GM19035 (cell line): ENCODE measurements around the gene OTOG.

ENCODE experiments used
- ATAC-seq: cut with Tn5 transposase; IDR thresholded peaks from one replicate; pipeline ENCODE4 v1.9.1; 2021; ENCODE audit not compliant: unreplicated experiment

Gene OTOG

DNA sequence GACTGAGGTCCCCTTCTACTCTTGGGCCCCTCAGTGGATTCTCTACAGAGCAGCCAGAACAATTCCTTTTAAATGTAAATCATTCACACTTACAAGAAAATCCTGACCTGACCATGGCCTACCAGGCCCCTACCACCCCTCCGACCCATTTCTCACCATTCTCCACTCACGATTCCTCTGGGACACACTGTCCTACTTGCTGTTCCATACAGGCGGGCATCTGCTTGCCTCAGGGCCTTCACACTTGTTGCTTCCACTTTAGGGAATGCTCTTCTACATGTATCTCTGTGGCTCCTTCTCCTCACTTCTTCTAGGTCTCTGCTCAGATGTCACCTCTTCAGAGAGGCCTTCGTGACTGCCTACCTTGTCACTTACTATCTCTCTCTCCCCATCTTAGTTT lies 6.3 kb upstream of the OTOG start:
- ATAC-seq = no peak

DNA sequence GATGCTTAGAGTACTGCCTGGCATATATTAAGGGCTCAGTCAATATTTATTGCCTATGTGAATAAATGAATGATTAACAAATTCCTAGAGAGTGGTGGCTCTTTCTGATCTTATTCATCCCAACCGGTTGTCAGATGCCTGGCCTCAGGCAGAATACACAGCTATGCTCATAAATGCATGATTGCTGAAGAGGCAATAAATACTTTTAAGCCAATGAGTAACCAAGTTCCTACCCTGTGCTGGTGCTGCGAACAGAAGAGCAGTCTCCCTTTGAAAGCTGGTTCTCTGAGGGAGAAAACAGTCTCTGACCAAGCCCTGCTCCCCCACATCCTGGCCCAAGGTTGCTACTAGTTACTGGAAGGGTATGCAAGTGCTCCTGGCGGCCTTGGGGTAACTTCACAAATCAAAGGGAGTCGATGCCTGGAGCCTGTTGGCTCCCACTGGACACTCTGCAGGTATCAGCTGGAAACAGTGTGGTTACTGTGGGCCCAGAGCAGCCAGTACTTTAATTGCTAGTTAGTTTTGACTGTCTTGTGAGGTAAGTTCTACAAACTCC lies 5.7 kb upstream of the OTOG start:
- no peak for ATAC-seq

DNA sequence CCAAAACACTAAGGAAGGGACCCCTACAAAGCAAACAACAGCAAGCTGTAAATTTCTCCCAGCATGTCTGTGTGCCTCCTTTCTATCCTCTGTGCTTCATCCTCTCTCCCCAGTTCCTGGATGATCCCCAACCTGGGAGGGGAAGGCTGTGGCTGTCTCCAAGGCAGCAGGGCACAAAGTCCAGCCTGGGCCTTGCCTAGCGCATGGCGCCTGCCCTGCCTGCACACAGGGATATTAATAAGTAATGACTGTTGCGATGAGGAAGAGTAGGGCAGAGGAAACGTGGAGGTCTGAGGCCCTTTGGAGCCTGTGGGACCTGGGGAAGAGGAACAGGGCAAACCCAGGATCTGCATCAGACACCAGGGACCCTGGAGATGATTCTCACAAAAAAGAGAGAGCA lies 4.8 kb upstream of the OTOG start:
- no peak for ATAC-seq

GRCh38 chr11:17543041-17543440 lies 4.0 kb upstream of the OTOG start:
- no peak for ATAC-seq

DNA sequence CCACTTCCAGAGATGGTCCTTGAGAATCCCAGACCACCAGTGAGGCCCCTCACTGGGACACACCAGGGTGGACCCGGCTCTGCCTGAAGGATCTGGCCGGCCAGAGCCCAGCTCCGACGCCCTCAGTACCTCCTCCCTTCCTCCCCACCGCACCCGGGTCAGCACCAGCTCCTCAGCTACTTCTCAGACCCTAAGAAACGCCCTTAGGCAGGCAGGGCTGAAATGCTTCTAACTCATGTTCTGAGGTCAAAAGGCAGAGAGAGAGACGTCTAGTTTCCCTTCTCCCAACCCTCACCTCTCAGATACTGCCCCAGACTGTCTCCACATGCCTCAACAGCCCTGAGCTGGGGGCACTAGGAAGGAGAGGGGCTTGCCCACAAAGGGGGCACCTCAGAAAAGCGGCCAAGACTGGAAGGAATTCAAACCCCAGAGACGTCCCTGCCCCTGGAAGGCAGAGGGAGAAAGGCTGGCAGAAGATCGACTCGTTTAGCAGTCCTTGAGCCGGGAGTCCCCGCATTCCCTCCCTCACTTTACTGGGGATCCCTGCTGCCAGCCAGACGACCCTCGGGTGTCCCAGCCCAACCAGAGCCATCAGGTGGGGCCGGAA lies 3.4 kb upstream of the OTOG start:
- ATAC-seq = no peak

GRCh38 chr11:17544181-17544622 lies 2.9 kb upstream of the OTOG start, which contains the start of gene USH1C:
Gene USH1C, minus strand, starts transcription at chr11:17544416. Its CDS starts 109 bp downstream, at chr11:17544307.
- ATAC-seq = no peak

DNA sequence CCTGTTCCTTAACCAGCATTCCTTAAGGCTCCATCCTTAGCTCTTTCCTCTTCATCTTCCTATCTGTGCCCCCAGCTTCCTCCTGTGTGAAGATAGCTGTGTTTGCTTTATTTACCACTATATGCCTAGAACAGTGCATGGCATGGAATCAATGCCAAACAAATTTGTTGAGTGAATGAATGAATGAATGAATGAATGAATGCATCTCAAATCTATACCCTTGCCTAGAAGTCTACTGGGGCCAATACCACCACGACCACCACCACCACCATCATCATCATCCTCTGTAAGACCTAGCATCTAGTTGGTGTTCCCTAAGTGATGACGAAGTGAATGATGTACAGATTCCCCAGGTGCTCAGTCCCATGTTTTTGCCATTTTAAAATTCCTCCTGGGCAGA lies 819 bp upstream of the OTOG start:
- no peak for ATAC-seq

- ATAC-seq = no peak
Measured at GRCh38 chr11:17547932-17548331, 873 bp downstream of the OTOG start.

DNA sequence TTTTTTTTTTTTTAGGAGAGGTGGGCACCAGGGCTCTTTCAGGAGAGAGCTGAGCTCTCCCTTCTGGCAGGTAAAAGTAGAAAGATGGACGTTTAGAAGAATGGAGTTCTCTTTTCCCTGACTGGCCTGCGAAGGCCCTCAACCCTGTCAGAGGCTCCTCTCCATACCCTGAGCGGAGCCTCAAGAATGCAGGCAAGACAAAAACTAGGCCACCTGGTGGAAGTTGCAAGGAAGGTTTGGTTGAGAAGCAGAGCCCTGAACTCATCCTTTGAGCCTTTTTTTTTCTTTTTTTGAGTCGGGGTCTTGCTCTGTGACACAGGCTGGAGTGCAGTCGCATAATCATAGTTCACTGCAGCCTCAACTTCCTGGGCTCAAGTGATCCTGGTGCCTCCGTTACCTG lies 1.4 kb downstream of the OTOG start:
- no peak for ATAC-seq

- ATAC-seq = no peak
Measured at GRCh38 chr11:17550450-17551346, 3.6 kb downstream of the OTOG start.

DNA sequence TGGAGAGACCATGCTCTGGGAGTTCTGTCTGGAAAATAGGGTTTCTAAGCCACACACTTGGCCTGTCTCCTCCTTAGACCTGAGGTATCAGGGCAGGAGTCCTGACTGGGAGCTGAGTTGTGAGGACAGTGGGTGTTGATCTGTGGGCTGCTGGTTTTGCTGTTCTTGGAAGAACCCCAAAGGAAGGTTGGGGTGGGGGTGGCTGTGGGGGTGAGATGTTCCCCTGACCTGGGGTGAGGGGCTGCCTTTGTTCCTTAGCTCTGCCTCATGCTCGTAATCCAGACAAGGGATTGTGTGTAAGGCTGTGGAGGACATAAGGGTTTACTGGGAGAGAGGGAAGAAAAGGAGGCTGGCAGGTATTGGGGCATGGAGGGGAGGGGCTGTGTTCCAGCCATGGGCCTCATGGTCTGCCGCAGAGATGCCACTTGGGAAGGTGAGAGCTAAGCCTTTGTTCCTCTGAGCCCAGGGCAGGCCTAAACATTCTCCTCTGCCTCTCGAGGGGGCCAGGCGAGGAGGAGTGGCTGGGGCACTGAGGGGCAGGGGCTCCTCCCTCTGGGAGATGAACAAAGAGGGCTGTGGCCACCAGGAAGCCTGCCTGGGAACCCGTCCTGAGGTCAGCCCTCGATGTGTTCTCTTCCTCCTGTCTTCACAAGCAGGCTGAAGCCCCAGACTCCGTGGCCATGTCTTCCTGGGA lies 4.4 kb downstream of the OTOG start:
- no peak for ATAC-seq

DNA sequence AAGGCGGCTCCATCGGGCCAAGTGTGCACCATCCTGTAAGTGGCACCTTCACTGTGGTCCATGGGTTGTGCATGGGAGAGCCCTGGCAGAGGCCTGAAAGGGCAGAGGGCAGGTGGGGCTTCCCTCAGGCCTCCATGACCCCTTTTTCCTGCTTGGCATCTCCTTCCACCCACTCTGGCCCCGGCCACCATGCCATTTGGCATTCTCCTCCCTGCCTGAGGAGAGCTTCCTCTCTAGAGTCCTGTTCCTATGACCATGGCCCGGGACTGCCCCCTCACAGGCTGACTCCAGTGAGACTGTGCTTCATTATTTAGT lies 4.9 kb downstream of the OTOG start:
- no peak for ATAC-seq

DNA sequence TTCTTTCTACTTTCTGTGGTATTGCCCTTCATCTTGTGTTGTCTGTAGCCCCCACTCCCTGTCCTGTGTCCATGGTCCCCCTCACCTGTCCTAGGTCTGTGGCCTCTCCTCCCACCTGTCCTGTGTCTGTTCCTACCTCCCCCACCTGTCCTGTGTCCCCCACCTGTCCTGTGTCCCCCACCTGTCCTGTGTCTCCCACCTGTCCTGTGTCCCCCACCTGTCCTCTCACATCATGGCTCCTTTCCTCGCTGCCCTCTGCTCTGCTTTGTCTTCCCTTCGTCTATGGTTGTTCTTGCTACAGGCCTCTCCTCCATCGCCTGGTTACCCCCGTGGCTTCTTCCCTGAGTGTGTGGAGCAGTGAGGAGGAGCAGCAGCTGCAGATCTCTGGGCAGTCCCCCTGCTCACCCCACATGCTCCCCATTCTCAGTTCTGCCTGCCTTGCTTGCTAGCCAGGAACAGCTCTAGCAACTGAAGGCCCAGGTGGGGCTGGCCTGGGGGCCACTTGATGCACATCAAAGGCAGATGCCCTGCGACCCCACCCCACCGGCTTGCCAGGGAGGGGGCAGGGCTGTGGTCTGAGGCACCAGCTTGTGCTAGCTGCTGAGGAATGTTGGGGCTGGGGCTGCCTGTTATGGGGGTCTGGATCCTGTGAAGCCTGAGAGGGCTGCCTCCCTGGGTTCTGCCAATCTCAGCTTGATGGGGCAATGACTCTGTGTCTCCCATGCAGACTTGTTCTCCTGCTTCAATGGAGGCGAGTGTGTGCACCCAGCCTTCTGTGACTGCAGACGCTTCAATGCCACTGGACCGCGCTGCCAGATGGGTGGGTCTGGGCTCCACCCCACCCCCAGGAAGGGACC lies 5.6 kb downstream of the OTOG start:
- ATAC-seq = no peak

DNA sequence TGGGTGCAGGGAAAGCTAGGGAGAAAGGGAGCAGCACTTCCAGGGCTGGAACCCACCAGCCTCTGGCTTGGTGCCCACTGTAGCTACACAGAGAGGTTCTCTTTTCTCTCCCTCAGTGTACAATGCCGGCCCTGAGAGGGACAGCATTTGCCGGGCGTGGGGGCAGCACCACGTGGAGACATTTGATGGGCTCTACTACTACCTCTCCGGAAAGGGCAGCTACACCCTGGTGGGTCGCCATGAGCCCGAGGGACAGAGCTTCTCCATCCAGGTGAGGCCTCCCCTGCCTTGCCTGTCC lies 6.1 kb downstream of the OTOG start:
- no peak for ATAC-seq

DNA sequence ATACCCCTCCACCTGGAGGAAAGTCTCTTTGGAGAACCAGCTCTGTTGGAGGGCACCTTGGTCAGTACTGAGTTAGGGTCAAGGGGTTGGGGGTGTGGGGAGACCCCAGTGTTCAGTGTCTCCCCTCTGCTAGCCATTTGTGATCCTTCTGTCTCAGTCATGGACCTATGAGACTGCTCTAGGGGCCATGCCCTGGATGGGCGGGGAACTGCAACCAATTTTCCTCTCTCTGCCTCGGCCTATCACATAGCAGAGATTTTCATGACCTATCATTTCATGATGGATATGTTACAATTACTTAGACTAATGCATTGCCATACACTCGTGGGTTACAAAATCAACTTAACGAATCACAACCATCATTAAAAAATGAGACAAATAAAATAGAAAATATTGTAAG lies 7.4 kb downstream of the OTOG start:
- no peak for ATAC-seq

GRCh38 chr11:17556999-17557398 lies 9.9 kb downstream of the OTOG start:
- no peak for ATAC-seq

- ATAC-seq = no peak
Measured at GRCh38 chr11:17558025-17558780, 11.1 kb downstream of the OTOG start.

DNA sequence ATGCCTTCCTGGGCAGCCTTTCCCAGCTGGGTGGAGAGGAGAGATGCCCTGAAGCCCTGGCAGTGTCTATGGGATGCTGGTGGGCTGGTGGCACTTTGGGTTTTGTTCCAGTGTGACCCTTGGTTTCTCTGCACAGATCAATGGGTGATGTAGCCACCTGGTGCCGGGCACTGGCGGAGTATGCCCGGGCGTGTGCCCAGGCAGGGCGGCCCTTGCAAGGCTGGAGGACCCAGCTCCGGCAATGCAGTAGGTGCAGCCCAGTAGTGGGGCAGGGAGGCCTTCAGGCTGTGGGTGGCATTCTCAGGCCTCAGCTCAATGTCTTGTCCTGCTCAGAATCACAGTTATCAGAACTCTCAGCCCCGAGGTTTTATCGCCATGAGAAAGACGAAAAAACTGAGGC lies 11.9 kb downstream of the OTOG start:
- ATAC-seq = no peak

GRCh38 chr11:17559341-17560087 lies 12.5 kb downstream of the OTOG start:
- no peak for ATAC-seq
